K562 (cell line): ENCODE results near the gene NMNAT1. TPM values are rescaled to one million over a fixed set of nuclear protein-coding genes. Genes with fewer than 3 reads are reported as not detected.

Experiments
- ATAC-seq: fragments of 200-7000 bp; cut with Tn5 transposase; 3 replicates; pipeline ENCODE4 v1.9.1; 2020; ENCODE audit warnings: moderate library complexity
- BruUV-seq: library from RNA; stranded (reverse); fragments of 400-500 nt; replicated peaks from 2 replicates; lab custom pipeline; 2021; lab: Mats Ljungman, UMichigan
- CTCF ChIA-PET: fragments of 300-600 bp; formaldehyde crosslinking; extraction: SDS; loops from one replicate; lab custom pipeline; 2021; ENCODE audit warnings: low intra/inter-chr PET ratio; lab: Yijun Ruan, JAX
- POLR2A ChIA-PET: fragments of 300-600, 350-650 bp; sonication (Branson Sonifier 250); formaldehyde crosslinking; extraction: SDS; loops from one replicate; lab custom pipeline; 2021; ENCODE audit warnings: antibody characterized with exemption, inconsistent platforms; lab: Yijun Ruan, JAX
- DNase-seq, 4 experiments: peaks; one replicate each; pipeline versions ENCODE4 v3.0.0 to v3.0.0-alpha.2; 2011 to 2018; ENCODE audit warnings: low spot score in 3 of 4, mixed read lengths in 3 of 4; ENCODE audit errors: extremely low read depth in 1 of 4
- FAIRE-seq: peaks from 2 replicates; lab custom pipeline; 2011; peaks lifted over from hg19 to GRCh38; lab: Jason Lieb, UNC
- H2AFZ ChIP-seq: 2 replicates; pipeline ENCODE4 v1.6.0; 2011; ENCODE audit warnings: low read depth, low read length, control low read depth, inconsistent platforms
- H3K27ac ChIP-seq: fragments of 200-600 bp; 3 replicates; pipeline ENCODE4 v1.8.0; 2011; ENCODE audit warnings: low read depth, mild to moderate bottlenecking, control low read depth, inconsistent platforms, low read length, moderate library complexity, mixed read lengths; ENCODE audit errors: extremely low read depth
- H3K27me3 ChIP-seq, 2 experiments: fragments of 300-600 bp in 1 of 2; 2 replicates in 1 of 2; 3 replicates in 1 of 2; pipeline versions ENCODE4 v1.6.0 to v1.8.0; 2011; ENCODE audit warnings: inconsistent platforms in 2 of 2, low read length in 2 of 2, mild to moderate bottlenecking in 1 of 2, mixed read lengths in 1 of 2, moderate library complexity in 1 of 2; ENCODE audit not compliant: control insufficient read depth in 2 of 2, insufficient read depth in 2 of 2
- H3K36me3 ChIP-seq: fragments of 300-600 bp; 3 replicates; pipeline ENCODE4 v1.8.0; 2011; ENCODE audit warnings: mild to moderate bottlenecking, low read length, inconsistent platforms; ENCODE audit not compliant: control insufficient read depth, insufficient read depth
- H3K4me1 ChIP-seq, 2 experiments: fragments of 200-600 bp in 1 of 2; replicated peaks in 1 of 2; 2 replicates in 1 of 2; 3 replicates in 1 of 2; pipeline versions ENCODE4 v1.5.1 to v1.8.0; 2011; ENCODE audit warnings: inconsistent platforms in 2 of 2, low read length in 2 of 2, mild to moderate bottlenecking in 1 of 2, mixed read lengths in 1 of 2, moderate library complexity in 1 of 2; ENCODE audit not compliant: control insufficient read depth in 2 of 2, insufficient read depth in 2 of 2
- H3K4me2 ChIP-seq: 2 replicates; pipeline ENCODE4 v1.6.1; 2011; ENCODE audit warnings: low read length, control low read depth, inconsistent platforms, mixed read lengths; ENCODE audit not compliant: insufficient read depth
- H3K4me3 ChIP-seq: fragments of 200-600 bp; sonication (generic), shearing (Covaris generic); 2 replicates; pipeline ENCODE4 v1.5.1; 2016; ENCODE audit warnings: control low read depth, inconsistent platforms
- H3K79me2 ChIP-seq: fragments of 200-600 bp; 3 replicates; pipeline ENCODE4 v1.8.0; 2011; ENCODE audit warnings: low read length, inconsistent platforms; ENCODE audit not compliant: control insufficient read depth, insufficient read depth
- H3K9ac ChIP-seq, 2 experiments: 2 replicates each; pipeline versions ENCODE4 v1.6.0 to v1.6.1; 2011; ENCODE audit warnings: low read depth in 2 of 2, low read length in 2 of 2, control low read depth in 1 of 2, inconsistent platforms in 1 of 2, mild to moderate bottlenecking in 1 of 2, mixed read lengths in 1 of 2; ENCODE audit not compliant: insufficient read depth in 1 of 2
- H3K9me1 ChIP-seq: one replicate; pipeline ENCODE4 v1.6.0; 2011; ENCODE audit warnings: inconsistent platforms, mild to moderate bottlenecking, low read length, moderate library complexity; ENCODE audit not compliant: control insufficient read depth, insufficient read depth
- H3K9me3 ChIP-seq: replicated peaks from 2 replicates; pipeline ENCODE4 v1.5.1; 2011; ENCODE audit warnings: low read depth, low read length, inconsistent platforms; ENCODE audit not compliant: control insufficient read depth, insufficient read depth
- H4K20me1 ChIP-seq: replicated peaks from 2 replicates; pipeline ENCODE4 v1.6.1; 2011; ENCODE audit warnings: low read length, inconsistent platforms, mixed read lengths; ENCODE audit not compliant: control insufficient read depth, insufficient read depth
- CBFA2T2 ChIP-seq: fragments of 450-650 bp; conservative IDR thresholded peaks from 2 replicates; pipeline ENCODE4 v1.6.1; 2017; ENCODE audit warnings: mild to moderate bottlenecking
- DEAF1 ChIP-seq: fragments of 450-650 bp; formaldehyde crosslinking; IDR thresholded peaks from 2 replicates; pipeline ENCODE4 v1.4.0; 2020; ENCODE audit warnings: mild to moderate bottlenecking, moderate library complexity
- HDAC3 ChIP-seq: fragments of 450-650 bp; IDR thresholded peaks from 2 replicates; pipeline ENCODE4 v1.6.1; 2018; ENCODE audit warnings: borderline replicate concordance, mild to moderate bottlenecking, moderate library complexity; ENCODE audit not compliant: partially characterized antibody
- PCBP1 ChIP-seq: fragments of 200-400 bp; formaldehyde crosslinking; IDR thresholded peaks from 2 replicates; pipeline ENCODE4 v1.6.1; 2018; ENCODE audit warnings: mild to moderate bottlenecking, low read depth, low read length; ENCODE audit not compliant: poor library complexity, severe bottlenecking
- RBM39 ChIP-seq: fragments of 200-400 bp; formaldehyde crosslinking; optimal IDR thresholded peaks from 2 replicates; pipeline ENCODE3; 2018; ENCODE audit warnings: low read depth, low read length
- ZBTB1 ChIP-seq: sonication (generic); formaldehyde crosslinking; IDR thresholded peaks from 2 replicates; pipeline ENCODE4 v1.8.1; 2023; ENCODE audit warnings: missing genetic modification reagents, low read depth, mild to moderate bottlenecking, borderline replicate concordance
- WGBS: fragments of 100-300 bp; shearing (Covaris generic); methylation state at CpG from one replicate; pipeline ENCODE4 v1.1.6; 2016; ENCODE audit warnings: low coverage, mixed read lengths; ENCODE audit not compliant: insufficient coverage; ENCODE audit errors: missing lambda C conversion rate; 5-methylcytosine and 5-hydroxymethylcytosine counted together
- in situ Hi-C: fragments of 300-500 bp; cut with MboI; formaldehyde crosslinking; loops from 4 replicates; pipeline ENCODE4 v1.15.0; 2018; ENCODE audit warnings: inconsistent platforms, mixed read lengths
- intact Hi-C: fragments of 100-400 bp; cut with micrococcal nuclease; formaldehyde crosslinking; loops from 2 replicates; pipeline ENCODE4 v1.14.2; 2022
- polyA plus RNA-seq, 8 experiments: library from polyadenylated mRNA; depleted of rRNA in 4 of 8; stranded (reverse) in 5 of 8; unstranded in 3 of 8; fragments of >200 nt; fragmentation: Nextera tagmentation in 2 of 8; fragmentation: Illumina TruSeq in 1 of 8; extraction: Ambion mirVana in 2 of 8; extraction: Trizol in 1 of 8; gene quantifications; 2 replicates each; pipeline versions ENCODE4 v1.2.1 to v1.2.3, GENCODE V29; 2011 to 2014; ENCODE audit warnings: inconsistent platforms in 1 of 8, missing spikeins in 1 of 8
- total RNA-seq, 7 experiments: library from RNA; depleted of rRNA in 6 of 7; stranded (reverse); fragments of >200 nt in 6 of 7; fragmentation: Illumina TruSeq in 2 of 7; extraction: Trizol in 2 of 7; gene quantifications; 2 replicates each; pipeline versions ENCODE4 v1.2.1 to v1.2.3, GENCODE V29; 2011 to 2021; ENCODE audit warnings: low replicate concordance in 1 of 7

The NMNAT1 gene
- total and polyA plus RNA-seq, 9 of the 15 experiments (the other 6 are each of a cell fraction or from before 2014, with no cell fraction given): 5.1 to 14.6 (median 12.1) TPM

- no peak overlapping the region for H3K4me2 ChIP-seq
- H3K79me2 ChIP-seq: no peaks in the 10 kb centered on the region
- H2AFZ ChIP-seq: no peak overlapping the region
- no peak for FAIRE-seq
- H3K27ac ChIP-seq: no peak overlapping the region
- ChIA-PET POLR2A (interaction anchor here (1.1 kb wide), 1 partner anchor 9 kb away, joined by 3 read pairs; no protein-coding TSS in a partner anchor), CTCF (no interaction called here)
- BruUV-seq: no TSS peak
- in situ Hi-C loops (no loop called here), intact Hi-C loops (no loop called here)
- no peak for DNase-seq
- no peak for ATAC-seq
- no peaks in the 10 kb centered on the region for H3K27me3 ChIP-seq
- H4K20me1 ChIP-seq: no peaks in the 10 kb centered on the region
- peaks cover 3 to 5% of the 10 kb centered on the region in 2 experiments; a peak in 4 of 5 replicates for H3K4me1 ChIP-seq
- no peak overlapping the region for H3K9ac ChIP-seq
- H3K4me3 ChIP-seq: no peak overlapping the region
- no peaks in the 10 kb centered on the region for H3K9me3 ChIP-seq
- H3K9me1 ChIP-seq: no peaks in the 10 kb centered on the region
- H3K36me3 ChIP-seq: no peaks in the 10 kb centered on the region
- TF ChIP-seq HDAC3 (no peak), DEAF1 (no peak), ZBTB1 (CRISPR knock-in tag) (no peak), CBFA2T2 (no peak), PCBP1 (no peak), RBM39 (no peak)
- TF ChIP-seq, all 486 proteins: peak for 0
- WGBS: 37% methylated on average over 1 of the region's 1 CpG
Observed at GRCh38 chr1:9917901-9918300, 25.4 kb upstream of the NMNAT1 start.
